Astrocyte of the spinal cord (primary cell): ENCODE measurements around the gene SLC35E2B.
"Not testable (repeated sequence)": the region's sequence is repeated elsewhere in the genome, so short reads cannot be mapped to it uniquely, and the experiment has no call there.

ENCODE experiments used
- DNase-seq: peaks from one replicate; pipeline ENCODE4 v3.0.0; 2011; ENCODE audit warnings: low read depth, low spot score
- H3K4me3 ChIP-seq: 2 replicates; pipeline ENCODE4 v1.5.1; 2011; ENCODE audit warnings: low read depth, mild to moderate bottlenecking, low read length, moderate library complexity
- in situ Hi-C: cut with HindIII; loops from 2 replicates; pipeline ENCODE4 v1.10.0; 2017; ENCODE audit warnings: low sequenced_read_pairs
- TF ChIP-seq, protein P1 (sequence below): IDR thresholded peaks from 2 replicates; pipeline ENCODE4 v1.5.1; 2012; ENCODE audit warnings: low read depth, mild to moderate bottlenecking, low read length, inconsistent platforms

SLC35E2B gene

DNA sequence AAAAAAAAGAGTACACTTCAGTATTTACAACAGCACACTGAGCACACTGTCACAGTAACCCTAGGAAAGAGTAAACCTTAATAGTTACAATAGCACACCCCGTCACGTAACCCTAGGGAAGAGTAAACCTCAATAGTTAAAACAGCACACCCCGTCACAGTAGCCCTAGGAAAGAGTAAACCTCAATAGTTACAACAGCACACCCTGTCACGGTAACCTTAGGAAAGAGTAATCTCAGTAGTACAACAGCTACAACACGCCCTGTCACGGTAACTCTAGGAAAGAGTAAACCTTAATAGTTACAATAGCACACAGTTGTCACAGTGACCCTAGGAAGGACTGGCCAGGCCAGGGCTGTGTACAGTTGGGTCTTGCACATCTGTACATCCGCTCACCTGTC, 28.6 kb upstream of the SLC35E2B start:
- in situ Hi-C loops = no loop called here
- no peak overlapping the region for H3K4me3 ChIP-seq
- TF ChIP-seq, protein P1, sequence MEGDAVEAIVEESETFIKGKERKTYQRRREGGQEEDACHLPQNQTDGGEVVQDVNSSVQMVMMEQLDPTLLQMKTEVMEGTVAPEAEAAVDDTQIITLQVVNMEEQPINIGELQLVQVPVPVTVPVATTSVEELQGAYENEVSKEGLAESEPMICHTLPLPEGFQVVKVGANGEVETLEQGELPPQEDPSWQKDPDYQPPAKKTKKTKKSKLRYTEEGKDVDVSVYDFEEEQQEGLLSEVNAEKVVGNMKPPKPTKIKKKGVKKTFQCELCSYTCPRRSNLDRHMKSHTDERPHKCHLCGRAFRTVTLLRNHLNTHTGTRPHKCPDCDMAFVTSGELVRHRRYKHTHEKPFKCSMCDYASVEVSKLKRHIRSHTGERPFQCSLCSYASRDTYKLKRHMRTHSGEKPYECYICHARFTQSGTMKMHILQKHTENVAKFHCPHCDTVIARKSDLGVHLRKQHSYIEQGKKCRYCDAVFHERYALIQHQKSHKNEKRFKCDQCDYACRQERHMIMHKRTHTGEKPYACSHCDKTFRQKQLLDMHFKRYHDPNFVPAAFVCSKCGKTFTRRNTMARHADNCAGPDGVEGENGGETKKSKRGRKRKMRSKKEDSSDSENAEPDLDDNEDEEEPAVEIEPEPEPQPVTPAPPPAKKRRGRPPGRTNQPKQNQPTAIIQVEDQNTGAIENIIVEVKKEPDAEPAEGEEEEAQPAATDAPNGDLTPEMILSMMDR = no peak
- DNase-seq = no peak

DNA sequence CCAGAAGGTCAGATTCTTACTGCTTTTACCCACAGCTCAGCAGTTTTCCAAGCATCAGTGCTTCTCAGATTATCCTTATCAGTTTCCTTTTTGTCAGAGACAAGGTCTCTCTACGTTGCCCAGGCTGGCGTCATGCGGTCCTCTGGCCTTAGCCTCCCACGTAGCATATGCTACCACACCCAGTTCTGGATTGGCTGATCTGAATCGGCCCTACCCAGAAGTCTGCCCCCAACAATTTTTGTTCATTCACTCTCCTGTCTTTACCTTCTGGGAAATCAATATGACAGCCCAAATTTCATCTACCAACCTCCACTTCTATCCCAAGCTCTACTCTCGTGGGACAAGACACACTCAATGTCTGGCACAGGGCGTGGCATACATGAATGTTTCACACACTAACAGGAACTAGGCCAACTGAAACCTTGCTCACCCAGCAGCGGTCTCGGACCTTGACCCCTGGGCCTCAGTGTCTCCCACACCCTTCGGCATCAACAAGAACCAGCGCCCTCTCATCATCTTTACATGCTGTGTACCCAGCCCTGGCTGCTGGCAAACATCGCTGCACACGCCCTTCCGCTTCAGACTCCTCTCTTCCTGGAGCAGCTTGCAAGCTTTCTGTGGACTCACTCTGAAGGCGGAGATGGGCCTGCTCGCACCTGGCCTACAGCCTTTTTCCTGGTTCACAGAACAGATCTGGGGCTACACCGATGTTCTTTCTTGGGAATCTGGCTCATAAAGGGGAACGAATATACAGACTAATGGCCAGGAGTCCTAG, 22.7 kb upstream of the SLC35E2B start:
- DNase-seq, in situ Hi-C loops, H3K4me3 ChIP-seq: not testable (repeated sequence)

DNA sequence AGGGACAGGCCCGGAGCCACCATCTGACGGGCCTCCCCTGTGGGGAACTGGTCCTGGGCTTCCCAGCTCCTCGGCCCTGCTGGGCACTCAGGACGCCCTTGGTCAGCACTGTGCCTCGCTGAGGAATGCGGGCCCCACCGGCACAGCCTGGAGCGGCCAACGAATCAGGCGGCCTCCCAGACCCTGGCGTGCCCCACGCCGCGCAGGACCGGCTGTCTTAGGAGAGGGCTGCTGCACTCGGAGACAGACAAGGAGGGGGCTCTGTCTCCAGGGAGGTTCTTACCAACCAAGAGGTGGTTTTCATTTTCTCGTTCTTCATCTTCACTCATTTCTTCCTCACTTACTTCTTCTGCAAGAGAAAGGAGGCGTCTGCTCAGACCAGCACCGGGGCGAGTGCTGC, 15.3 kb upstream of the SLC35E2B start:
- in situ Hi-C loops, DNase-seq, H3K4me3 ChIP-seq: not testable (repeated sequence)

DNA sequence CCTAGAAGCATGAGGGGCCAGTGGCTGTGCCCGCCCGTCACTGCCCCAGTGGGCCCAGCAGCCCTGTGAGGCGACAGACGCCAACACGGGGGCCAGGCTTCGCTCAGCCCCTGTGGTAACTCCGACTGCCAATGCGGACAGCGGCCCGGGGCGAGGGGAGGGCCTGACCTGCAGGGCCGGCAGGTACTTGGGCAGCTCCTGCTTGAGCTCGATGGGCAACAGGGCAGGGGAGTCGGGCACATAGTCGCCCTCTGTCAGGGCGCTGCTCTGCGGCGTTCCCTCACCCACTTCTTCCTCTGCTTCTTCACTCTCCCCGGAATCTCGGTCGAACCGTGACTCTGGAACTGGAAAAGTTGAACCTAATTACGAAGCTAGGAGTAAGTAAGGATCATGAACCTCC, 14.6 kb upstream of the SLC35E2B start:
- H3K4me3 ChIP-seq, DNase-seq, in situ Hi-C loops: not testable (repeated sequence)

DNA sequence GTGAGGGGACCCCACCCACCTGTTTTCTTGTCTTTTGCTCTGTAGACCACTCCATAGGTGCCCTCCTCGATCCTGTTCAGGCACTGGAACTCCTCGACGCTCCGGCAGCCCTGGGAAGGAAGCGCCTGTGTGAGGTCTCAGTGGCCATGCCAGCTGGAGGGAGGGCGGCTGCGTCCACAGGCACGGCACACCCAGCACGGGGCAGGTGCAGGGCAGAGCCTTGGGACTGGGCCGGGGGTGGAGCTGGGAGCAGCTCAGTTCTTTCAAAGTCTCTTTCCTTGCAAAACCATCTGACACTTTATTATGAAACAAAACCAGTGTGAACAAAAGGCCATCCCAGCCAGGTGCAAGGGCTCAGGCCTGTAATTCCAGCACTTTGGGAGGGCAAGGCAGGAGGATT, 13.0 kb upstream of the SLC35E2B start:
- DNase-seq, in situ Hi-C loops, H3K4me3 ChIP-seq: not testable (repeated sequence)

DNA sequence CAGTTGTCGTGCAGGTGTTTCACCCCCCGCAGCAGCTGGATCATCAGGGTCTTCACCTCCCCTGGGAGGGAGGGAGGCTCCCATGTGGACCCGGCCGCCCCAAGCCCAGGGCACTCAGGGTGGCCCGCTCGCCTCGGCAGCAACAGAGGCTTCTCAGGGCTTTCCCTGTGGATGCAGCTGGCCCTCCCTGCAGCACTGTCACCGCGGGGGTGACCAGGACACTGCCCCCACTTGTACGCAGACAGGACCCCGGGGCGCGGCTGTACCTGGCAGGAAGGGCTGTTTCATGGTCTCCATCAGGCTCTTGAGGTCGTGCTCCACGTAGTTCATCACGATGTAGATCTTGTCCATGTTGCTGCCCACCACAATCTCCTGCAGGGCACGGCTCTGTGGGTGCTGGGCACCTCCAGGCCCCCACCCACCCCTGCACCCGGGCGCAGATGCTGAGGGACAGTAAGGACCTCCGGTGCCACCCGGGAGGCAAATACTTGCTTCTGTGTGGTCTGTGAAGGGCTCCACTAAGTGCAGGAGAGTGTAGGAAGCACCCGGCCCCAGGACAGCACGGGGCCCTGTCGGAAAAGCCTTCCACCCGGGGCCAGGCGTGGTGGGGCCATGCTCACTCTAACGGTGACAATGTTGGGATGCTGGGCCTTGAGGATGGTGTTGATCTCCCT, 11.8 kb upstream of the SLC35E2B start:
- in situ Hi-C loops, H3K4me3 ChIP-seq, DNase-seq: not testable (repeated sequence)

DNA sequence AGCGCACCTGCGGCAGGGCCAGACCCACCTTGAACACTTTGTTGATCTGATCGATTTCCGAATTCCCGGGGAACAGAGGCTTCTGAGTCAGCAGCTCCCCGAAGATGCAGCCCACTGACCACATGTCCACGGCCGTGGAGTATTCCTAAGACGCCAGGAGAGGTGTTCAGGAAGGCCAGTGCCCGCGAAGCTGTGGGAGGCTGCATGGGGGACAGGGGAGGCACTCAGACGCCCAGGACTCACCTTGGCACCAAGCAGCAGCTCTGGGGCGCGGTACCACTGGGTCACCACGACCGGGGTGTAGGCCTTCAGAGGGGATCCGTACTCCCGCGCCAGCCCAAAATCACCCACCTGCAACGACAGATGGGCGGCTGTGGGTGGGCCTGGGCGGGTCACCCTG, 11.2 kb upstream of the SLC35E2B start:
- DNase-seq = no peak
- no peak overlapping the region for H3K4me3 ChIP-seq
- TF ChIP-seq, protein P1 = no peak
- in situ Hi-C loops = no loop called here

DNA sequence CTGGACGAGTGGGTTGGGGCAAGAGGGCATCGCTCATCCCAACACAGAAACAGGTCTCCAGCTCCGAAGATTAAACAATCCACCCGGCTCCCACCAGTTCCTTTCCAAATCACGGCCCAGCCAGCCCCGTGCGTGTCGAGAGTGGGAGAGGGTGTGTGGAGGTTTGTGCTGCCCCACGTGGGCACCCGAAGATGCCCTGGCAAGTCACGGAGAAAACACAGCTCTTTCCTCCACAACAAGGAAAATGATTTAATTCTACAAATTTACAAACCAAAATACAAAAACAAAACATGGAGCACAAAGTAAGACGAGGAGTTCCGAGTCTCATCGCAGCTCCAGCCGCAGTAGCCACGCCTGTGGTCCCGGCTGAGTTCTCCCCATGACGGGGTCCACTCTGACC, 9.9 kb upstream of the SLC35E2B start:
- in situ Hi-C loops, DNase-seq: not testable (repeated sequence)

DNA sequence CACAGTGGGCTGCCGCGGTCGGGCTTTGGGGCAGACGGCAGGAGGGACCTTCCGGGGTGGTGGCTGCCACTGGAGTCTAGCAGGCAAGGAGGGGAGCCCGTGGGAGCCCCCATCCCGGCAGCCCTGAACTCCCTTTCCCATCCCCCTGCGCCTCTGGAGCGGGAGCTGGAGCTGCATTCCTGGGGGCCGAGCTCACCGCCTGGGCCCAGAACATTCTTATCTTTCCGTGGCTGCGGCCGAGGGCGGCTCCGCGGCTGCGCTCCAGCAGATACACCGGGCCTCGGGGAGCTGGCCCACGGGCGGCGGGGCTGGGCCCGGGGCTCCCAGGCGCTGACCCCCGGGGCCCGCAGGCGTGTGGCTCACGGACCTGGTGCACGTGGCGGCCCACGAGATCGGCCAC, 8.0 kb upstream of the SLC35E2B start:
- DNase-seq, in situ Hi-C loops, H3K4me3 ChIP-seq: not testable (repeated sequence)

More for the DNA sequence above, 9.9 kb upstream of the SLC35E2B start:
- not testable (repeated sequence) for H3K4me3 ChIP-seq

DNA sequence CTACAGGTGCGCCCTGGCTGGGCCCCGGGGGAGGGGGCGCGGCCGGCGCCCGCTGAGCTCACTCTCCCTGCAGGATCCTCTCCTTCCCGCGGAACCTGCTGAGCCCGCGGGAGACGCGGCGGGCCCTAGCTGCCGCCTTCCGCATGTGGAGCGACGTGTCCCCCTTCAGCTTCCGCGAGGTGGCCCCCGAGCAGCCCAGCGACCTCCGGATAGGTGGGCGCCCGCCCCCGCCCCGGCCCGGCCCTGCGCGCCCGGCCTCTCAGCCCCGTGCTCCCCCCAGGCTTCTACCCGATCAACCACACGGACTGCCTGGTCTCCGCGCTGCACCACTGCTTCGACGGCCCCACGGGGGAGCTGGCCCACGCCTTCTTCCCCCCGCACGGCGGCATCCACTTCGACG, 7.5 kb upstream of the SLC35E2B start:
- DNase-seq, in situ Hi-C loops, H3K4me3 ChIP-seq: not testable (repeated sequence)

DNA sequence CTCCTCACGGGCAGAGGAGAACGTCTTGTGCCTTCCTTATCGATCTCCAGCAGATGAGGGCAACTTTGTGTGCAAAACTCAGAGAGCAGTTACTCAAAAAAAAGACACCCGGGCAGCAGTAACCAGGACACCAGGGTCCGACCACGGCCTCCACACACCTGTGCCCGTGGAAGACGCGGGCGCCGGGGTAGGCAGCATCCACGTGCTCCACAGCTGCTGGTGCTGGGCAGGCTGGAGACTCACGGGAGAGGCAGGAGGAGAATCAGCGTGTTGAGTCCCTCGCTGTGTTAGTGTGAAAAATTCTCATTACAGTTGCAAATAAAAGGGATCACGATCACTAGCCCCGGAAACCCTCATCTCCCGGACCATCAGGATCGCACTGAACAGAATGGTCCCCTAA, 6.5 kb upstream of the SLC35E2B start:
- in situ Hi-C loops, H3K4me3 ChIP-seq, DNase-seq: not testable (repeated sequence)

DNA sequence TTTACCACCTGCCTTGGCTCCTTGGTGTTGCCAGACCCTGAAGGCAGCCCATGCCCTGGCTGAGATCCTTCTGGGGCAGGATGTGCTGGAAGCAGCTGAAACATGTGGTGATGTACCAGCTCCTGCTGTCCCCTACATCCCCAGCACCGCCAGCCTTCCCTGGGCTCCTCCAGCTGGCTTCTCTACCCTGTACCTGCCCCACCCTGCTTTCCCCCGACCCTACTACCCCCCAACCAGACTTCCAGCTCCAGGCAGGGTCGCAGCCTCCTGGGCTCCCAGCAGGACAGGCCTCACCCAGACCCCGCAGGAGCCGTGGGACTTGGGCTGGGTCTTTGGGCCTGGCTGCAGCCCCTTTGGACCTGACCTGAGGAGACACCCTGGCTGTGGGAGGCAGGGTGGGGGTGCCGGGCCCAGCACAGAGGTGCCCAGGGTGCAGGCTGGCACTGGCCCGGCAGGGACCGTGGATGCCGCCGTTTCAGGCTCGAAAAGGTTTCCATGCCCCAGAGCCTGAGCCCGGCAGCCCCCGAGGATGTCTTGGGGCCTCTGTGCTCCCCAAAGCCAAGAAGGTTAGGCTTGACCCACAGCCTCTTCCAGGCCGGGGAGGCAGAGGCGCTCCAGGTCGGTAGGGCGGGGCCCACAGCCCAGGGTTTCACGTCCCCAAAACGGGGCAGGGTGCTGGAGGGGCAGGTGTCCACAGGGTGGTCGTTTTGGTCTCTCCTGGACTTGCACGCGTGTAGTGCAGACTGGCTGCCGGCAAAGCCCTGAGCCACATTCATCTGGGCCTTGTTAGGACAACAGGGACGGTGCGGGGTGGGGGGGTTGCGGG, 5.0 kb upstream of the SLC35E2B start:
- DNase-seq, H3K4me3 ChIP-seq, in situ Hi-C loops: not testable (repeated sequence)

DNA sequence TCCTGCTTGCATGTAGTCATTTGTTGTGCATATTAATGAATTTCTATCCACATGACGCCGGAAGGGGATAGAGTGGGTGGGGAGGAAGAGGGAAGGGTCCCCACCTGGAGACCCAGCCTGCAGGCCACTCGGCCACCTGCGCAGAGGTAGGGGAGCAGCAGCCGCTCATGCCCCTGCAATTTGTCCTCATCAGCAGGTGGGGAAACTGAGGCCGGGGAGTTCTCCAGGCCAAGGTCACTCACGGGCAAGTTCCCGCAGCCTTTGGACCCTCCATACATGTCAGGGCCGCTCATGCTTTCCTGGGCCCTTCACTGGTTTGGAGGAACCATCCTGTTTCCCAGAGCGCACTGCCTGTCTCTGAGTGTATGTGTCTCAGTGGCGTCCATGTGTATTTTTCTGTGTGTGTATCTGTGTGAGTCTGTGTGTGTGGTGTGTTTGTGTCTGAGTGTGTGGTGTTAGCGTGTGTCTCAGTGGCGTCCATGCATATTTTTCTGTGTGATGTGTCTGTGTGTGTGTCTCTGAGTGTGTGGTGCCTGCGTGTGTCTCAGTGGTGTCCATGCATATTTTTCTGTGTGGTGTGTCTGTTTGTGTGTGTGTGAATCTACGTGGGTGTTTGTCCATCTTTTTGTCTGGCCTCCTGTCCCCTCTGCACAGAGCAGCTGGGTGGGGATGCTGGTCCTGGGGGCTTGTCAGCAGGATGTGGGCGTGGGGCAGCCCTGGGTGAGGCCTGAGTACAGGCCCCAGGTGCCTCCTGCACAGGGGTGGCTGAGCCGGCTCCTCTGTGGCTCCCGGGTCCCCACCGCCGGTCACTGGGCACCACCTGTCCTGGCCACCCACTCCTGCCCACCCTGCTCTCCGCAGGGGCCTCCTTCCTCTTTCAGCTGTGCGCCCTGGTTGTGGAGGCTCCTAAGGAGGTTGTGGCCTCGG, 4.1 kb upstream of the SLC35E2B start:
- DNase-seq, in situ Hi-C loops, H3K4me3 ChIP-seq: not testable (repeated sequence)

DNA sequence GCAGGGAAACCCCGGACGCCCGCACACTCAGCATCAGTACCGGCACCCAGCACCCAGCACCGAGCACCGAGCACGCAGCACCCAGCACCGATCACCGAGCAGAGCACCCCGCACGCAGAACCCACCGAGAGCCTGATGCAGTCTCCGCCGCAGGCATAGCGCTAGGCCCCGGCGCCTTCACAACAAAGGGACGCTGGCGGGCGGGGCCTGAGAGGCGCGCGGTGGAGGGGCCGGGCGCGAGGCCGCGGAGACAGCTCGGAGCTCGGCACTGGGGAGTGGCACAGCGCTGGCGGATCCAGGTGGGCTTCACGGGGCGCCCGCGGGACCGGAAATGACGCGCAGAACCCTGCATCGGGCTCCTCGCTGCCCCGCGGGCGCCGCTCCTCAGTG, 276 bp downstream of the SLC35E2B start:
- peak; percentile 73 for DNase-seq
- H3K4me3 ChIP-seq = peak overlapping the region; percentile 59
- in situ Hi-C loops = not testable (repeated sequence)
